Measurements from ENCODE around the gene SLC31A1. TPM values are rescaled to one million over a fixed set of nuclear protein-coding genes. Genes with fewer than 3 reads are reported as not detected.

Gene SLC31A1
- total and polyA plus RNA-seq, 8 donors: 2.5 to 16.1 (median 10.5) TPM

DNA sequence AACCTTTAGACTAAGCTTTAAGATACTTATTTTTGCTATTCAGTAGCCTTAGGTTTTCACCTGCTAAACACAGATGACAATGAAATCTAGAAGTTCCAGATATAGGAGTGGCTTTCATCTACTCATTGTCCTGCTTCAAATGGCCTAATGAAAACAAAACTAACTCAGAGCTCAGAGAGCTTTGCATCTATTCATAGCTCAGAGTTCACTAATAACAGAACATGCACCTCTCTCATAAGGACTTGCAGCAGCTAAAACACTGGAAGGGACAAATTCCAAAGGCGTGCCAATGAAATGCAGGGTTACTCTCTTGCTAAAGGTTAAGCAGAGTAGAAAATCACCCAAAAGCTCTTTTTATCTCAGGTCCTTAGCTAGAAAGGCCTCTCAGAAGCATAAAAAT, 41.5 kb upstream of the SLC31A1 start:
- Histone ChIP-seq H3K36me3 (peaks cover 3 to 64% (median 16%) of the 10 kb centered on the region in 3 donors), H3K4me1 (no peaks in the 10 kb centered on the region), H3K9me3 (no peaks in the 10 kb centered on the region), H3K27me3 (no peaks in the 10 kb centered on the region), H3K4me3 (no peak overlapping the region), H3K27ac (no peak overlapping the region)
- FAIRE-seq (no peak), DNase-seq (no peak), ATAC-seq (no peak)
- 92 to 95% methylated on average over 1 of the region's 1 CpG for WGBS, 2 donors
- intact Hi-C loops (cut with DNase I): no loop called here
- TF ChIP-seq, protein P1, sequence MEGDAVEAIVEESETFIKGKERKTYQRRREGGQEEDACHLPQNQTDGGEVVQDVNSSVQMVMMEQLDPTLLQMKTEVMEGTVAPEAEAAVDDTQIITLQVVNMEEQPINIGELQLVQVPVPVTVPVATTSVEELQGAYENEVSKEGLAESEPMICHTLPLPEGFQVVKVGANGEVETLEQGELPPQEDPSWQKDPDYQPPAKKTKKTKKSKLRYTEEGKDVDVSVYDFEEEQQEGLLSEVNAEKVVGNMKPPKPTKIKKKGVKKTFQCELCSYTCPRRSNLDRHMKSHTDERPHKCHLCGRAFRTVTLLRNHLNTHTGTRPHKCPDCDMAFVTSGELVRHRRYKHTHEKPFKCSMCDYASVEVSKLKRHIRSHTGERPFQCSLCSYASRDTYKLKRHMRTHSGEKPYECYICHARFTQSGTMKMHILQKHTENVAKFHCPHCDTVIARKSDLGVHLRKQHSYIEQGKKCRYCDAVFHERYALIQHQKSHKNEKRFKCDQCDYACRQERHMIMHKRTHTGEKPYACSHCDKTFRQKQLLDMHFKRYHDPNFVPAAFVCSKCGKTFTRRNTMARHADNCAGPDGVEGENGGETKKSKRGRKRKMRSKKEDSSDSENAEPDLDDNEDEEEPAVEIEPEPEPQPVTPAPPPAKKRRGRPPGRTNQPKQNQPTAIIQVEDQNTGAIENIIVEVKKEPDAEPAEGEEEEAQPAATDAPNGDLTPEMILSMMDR (IDR thresholded peaks at IDR 0.05): no peak

DNA sequence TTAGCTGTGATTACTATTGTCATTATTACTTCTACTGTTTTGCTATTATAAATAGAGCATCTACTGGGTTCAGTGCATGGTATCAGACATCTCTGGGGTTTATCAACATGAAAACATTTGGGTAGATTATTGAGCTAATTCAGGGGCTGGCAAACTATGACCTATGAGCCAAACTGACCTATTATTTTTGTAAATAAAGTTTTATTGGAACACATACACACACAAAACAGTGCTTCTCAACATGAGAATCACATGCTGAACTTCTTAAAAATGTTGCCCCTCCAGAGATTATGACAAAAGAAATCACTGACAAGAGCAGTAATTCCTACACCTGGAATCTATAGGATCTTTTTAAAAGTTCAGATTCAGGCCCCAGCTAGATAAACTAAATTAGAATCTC, 40.2 kb upstream of the SLC31A1 start:
- TF ChIP-seq, protein P1 (IDR thresholded peaks at IDR 0.05): no peak
- peaks cover 5 to 70% (median 23%) of the 10 kb centered on the region in 3 donors for H3K36me3 ChIP-seq
- H3K27ac ChIP-seq: no peak overlapping the region
- H3K4me1 ChIP-seq: no peaks in the 10 kb centered on the region
- no peak for DNase-seq
- intact Hi-C loops (cut with DNase I): no loop called here
- FAIRE-seq: no peak
- no peak for ATAC-seq
- no peaks in the 10 kb centered on the region for H3K27me3 ChIP-seq
- no peaks in the 10 kb centered on the region for H3K9me3 ChIP-seq
- H3K4me3 ChIP-seq: no peak overlapping the region

DNA sequence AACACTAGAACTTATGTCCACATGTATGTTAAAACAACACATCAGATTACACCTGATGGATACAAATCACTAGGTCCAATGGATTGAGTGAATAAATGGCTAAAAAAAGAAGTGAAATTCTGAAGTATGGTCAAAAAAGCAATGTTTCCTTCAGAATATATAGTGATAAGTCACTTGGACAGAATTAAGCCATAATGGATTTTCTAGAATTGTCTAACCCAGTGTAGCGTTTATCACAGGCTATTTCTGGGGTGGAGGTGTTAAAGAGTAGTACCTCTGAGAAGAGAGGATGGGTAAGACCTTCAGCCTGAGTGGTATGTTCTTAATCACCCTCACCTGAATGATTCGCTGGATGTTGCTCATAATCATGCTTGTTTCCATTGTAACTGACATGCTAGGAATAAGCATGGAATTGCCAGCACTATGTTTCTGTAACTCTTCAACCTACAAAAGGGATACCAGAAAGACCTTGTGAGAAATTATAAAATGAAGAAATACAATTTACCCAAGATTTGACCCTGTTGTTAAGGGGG, 37.3 kb upstream of the SLC31A1 start:
- no peak overlapping the region for H3K4me3 ChIP-seq
- TF ChIP-seq, protein P1 (IDR thresholded peaks at IDR 0.05): no peak
- 97% methylated on average over 2 of the region's 2 CpGs for WGBS, 2 donors
- ATAC-seq (no peak), DNase-seq (no peak), FAIRE-seq (no peak)
- no peaks in the 10 kb centered on the region for H3K4me1 ChIP-seq
- no peaks in the 10 kb centered on the region for H3K9me3 ChIP-seq
- H3K27ac ChIP-seq: no peak overlapping the region
- peaks cover 5 to 55% (median 30%) of the 10 kb centered on the region in 3 donors for H3K36me3 ChIP-seq
- H3K27me3 ChIP-seq: no peaks in the 10 kb centered on the region
- intact Hi-C loops (cut with DNase I): no loop called here

DNA sequence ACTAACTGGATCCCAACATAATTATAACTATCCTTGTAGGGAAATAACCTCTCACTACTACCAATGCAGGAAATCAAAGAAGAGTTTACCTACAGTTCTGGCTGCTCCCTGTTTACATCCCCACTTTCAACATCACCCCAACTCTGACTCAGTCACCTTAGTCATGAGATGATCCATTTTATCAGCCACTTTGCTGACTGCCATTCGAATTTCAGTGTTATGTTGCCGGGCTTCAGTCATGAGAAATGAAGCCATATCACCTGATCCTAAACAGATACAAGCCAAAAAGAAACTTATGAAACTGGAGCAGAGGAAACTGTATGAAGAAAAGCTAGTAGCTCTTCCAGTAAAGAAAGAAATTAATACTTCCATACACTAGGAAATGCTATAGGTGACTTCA, 36.8 kb upstream of the SLC31A1 start:
- H3K4me1 ChIP-seq: no peaks in the 10 kb centered on the region
- DNase-seq: no peak
- H3K27me3 ChIP-seq: no peaks in the 10 kb centered on the region
- FAIRE-seq: no peak
- H3K4me3 ChIP-seq: no peak overlapping the region
- intact Hi-C loops (cut with DNase I): no loop called here
- no peak for ATAC-seq
- no peak overlapping the region for H3K27ac ChIP-seq
- TF ChIP-seq, protein P1 (IDR thresholded peaks at IDR 0.05): no peak
- no peaks in the 10 kb centered on the region for H3K9me3 ChIP-seq
- peaks cover 5 to 51% (median 29%) of the 10 kb centered on the region in 3 donors for H3K36me3 ChIP-seq
- 82 to 89% methylated on average over 2 of the region's 2 CpGs for WGBS, 2 donors

DNA sequence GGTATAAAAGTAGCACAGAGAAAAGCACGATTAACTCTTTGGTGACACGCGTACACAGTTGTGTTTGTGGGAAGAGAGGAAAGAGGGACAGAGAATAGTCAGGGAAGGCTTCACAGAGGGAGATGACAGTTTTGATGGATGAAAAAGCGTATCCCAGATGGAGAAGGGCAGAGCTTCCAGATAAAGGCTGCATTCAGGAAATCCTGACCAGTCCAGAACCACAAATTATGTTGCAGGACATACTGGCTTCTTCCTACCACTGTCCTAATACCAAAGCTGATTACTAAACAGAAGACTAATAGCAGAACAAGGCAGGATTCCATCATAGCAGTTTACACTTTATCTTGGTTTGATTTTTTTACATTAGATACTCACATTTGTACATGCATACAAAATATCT, 36.1 kb upstream of the SLC31A1 start:
- TF ChIP-seq, protein P1 (IDR thresholded peaks at IDR 0.05): no peak
- intact Hi-C loops (cut with DNase I): no loop called here
- Histone ChIP-seq H3K27me3 (no peaks in the 10 kb centered on the region), H3K4me1 (no peaks in the 10 kb centered on the region), H3K4me3 (no peak overlapping the region), H3K36me3 (peaks cover 8 to 51% (median 23%) of the 10 kb centered on the region in 3 donors), H3K27ac (no peak overlapping the region), H3K9me3 (no peaks in the 10 kb centered on the region)
- WGBS, 2 donors: 88 to 90% methylated on average over 4 of the region's 4 CpGs
- ATAC-seq: no peak
- no peak for DNase-seq
- no peak for FAIRE-seq
